HPDE6-E6E7 (cell line): Measurements from ENCODE around the gene SORBS1.

ENCODE experiments used
- DNase-seq: peaks from one replicate; pipeline ENCODE4 v3.0.0; 2011; ENCODE audit warnings: missing footprints; ENCODE audit errors: extremely low spot score

The SORBS1 gene

DNA sequence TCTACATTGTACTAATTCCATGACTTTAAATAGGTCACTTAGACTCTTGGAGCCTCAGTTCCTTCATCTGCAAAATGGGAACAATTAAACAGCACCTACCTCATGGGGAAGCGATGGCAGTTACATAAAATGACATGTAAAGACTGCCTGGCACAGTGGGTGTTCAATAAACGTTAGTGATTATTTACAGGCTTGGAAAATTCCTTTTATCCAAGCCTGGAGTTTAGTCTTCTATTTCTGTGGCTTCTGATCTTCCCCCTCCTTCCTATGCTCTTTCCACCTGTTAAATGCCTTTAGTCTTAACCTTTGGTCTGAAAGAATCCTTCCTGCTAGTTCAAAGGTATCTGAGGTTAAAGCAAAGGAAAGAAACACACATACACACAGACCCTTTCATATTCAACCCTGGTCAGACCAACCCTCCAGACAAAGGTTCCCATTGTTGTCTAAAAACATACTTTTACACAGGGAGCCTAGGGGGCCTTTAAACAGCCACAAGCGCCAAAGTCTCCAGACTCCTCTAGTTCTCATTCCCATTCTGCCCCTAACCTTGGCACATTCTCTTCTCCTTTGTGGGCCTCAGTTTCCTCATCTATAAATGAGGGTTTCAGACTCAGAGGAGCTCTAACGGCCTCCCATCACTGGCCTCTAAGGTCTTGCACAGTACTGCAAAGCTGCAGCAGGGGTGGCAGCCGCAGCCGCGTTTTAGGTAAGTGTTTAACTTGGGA, 21.4 kb downstream of the SORBS1 start:
- DNase-seq = no peak

- DNase-seq = no peak
Measured at GRCh38 chr10:95538412-95538811, 22.8 kb downstream of the SORBS1 start.

GRCh38 chr10:95537542-95537927, 23.6 kb downstream of the SORBS1 start:
- peak; percentile 56 for DNase-seq

GRCh38 chr10:95536894-95537541, 24.2 kb downstream of the SORBS1 start:
- DNase-seq = no peak

- no peak for DNase-seq
Measured at GRCh38 chr10:95536017-95536416, 25.2 kb downstream of the SORBS1 start.

DNA sequence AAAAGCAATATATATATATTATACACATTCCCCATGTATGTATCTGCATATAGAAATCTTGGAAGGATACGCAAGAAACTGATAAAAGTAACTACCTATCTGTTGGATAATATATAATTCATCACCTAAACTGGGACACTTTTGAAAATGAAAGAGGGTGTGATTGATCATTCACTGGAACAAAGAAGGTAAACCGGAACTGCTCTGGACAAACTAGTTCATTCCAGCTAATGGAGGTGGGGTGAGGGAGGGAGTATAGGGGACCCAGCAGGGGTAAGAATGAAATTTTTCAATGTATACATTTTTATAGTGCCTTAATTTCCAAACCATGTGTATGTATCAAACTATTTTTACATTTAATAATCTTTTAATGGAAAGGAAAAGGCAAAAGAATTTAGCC, 25.6 kb downstream of the SORBS1 start:
- no peak for DNase-seq

DNA sequence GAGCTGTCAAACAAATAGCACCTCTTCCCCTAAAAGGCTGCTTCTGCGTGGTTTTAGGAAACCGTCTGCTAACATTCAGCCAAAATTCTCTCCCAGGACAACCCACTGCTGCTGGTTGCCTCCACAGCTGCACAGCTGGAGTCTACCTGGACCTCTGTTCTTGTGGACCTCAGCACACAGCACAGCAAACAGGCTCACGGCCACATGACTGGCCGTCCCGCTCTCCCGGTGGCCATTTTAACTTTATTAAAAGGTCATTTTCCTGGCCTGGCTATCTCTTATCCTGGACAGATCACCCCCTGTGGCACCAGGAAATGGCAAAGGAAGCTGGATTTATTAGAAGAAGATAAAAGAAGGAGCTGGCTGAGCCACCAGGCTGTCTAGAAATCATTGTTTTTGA, 27.6 kb downstream of the SORBS1 start:
- DNase-seq = no peak

DNA sequence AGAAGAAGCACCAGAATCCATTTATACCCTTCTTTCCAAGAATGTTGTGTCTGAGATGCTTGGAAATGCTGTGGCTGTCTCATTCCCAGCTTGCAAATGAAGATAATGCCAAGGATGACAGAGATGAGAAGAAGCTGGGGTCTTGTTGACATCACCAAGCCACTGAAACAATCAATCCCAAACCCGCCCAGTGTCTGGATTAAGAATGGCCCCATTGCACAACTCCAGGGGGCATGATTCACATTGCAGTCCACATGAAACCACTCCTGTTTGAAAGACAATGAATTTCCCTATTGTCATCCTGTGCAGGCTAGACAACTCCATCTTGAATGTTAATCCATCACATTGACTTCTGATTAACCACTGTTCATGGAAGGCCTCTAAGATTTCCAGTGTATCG, 28.6 kb downstream of the SORBS1 start:
- DNase-seq = no peak

DNA sequence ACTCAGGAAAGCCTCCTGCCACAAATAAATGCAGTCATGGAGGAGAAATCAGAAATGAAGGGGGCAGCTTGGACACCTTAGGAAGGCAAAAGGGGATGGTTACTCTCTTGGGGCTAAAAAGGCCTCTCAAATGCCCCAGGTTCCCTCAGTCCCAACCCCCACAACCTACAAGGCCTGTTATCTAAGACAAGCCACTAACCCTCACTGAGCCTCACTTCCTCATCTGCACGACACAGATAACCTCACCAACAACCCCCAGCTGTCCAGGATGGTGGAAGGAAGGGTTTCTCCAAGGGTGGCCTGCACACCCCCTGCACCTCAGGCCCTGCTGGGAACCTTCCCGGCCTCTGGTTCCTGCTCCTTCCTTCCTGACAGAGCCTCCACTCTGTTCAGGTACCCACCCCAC, 29.2 kb downstream of the SORBS1 start:
- DNase-seq = no peak

DNA sequence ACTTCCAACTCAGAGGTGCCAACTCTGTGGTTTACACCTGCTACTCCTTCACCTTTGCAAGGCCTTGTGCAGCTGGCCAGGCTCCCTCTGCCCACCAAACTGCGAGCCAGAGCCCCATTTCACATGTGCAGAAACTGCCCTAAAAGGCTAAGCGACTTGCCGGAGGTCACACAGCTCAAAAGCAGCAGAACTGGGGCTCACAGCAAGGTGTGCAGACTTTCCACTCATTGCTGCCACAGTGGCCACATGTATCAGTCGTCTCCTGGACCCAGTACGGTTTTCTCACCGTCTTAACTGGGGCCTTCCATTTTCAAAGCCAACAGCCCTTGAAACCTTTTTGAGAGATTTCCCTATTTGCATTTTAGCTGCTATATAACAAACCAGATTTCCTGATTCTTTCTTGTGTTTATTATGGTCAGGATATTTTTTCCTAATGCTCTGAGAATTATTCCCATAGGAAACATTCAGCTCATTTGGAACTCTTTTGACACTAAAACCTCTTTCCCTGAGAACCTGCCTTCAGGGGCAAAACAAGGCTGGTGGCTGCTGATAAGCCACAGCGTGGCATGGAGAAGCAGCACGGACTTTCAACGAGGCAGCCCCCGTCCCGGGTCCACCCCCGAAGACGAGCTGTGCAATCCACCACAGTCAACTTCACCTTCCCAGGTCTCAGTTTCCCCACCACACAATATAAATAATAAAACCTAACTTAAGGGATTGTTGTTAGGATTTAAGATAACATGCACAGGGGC, 29.9 kb downstream of the SORBS1 start:
- no peak for DNase-seq

DNA sequence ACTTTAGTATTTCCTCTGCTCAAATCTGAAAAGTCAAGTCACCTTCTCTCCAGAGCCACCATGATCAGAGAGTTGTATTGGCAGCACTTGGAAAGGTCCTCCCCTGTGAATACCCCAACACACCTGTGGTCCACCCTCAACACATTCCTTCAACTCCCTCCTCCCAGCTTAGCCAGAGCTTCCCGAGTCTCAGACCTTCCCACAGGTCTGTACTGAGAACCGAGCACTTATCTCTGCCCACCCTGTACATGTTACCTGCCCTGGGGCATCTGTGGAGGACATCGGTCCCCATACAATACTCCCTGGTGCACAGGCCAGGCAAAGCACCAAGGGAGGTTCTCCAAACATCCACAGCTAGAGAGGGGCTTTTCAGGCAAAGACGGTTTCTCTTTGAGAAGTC, 30.6 kb downstream of the SORBS1 start:
- DNase-seq = no peak

DNA sequence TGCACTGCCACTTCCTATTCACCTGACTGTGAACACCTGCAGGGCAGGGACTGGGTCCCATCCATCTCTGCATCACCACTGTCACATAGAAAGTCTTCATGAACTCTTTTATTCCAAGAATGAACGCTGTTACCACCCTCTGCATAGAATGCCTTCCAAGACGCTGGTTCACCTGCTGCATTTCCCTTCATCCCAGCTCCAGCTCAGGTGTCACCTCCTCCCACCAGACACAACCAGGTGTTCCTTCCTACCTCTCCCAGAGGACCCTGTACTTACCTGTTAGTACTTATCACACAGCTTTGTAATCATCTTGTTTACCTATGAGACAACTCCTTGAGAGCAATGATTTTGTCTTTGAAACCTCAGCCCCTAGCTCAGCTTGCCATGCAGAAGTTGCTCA, 31.1 kb downstream of the SORBS1 start:
- DNase-seq = no peak

- no peak for DNase-seq
Measured at GRCh38 chr10:95526044-95526443, 35.1 kb downstream of the SORBS1 start.

DNA sequence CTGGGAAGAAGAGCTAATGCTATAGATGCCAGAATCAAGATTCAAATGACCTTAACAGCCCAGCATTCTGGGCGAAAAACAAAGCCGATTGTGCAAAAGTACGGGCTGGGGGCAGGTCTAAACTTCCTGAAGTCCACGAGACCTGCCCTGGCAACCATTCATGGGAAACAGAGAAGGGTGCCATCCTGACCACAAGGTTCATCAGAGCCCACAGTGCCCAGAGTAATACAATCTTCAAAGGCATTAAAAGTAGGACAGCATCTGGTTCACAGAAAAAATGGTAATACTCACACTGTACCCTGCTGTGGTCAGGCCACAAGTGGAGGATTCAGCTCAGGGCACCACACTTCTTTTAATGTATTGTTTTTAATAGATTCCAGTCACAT, 36.1 kb downstream of the SORBS1 start:
- no peak for DNase-seq

GRCh38 chr10:95524358-95525032, 36.7 kb downstream of the SORBS1 start:
- DNase-seq = no peak

GRCh38 chr10:95522117-95522516, 39.1 kb downstream of the SORBS1 start:
- DNase-seq = no peak

- no peak for DNase-seq
Measured at GRCh38 chr10:95520617-95521016, 40.6 kb downstream of the SORBS1 start.

DNA sequence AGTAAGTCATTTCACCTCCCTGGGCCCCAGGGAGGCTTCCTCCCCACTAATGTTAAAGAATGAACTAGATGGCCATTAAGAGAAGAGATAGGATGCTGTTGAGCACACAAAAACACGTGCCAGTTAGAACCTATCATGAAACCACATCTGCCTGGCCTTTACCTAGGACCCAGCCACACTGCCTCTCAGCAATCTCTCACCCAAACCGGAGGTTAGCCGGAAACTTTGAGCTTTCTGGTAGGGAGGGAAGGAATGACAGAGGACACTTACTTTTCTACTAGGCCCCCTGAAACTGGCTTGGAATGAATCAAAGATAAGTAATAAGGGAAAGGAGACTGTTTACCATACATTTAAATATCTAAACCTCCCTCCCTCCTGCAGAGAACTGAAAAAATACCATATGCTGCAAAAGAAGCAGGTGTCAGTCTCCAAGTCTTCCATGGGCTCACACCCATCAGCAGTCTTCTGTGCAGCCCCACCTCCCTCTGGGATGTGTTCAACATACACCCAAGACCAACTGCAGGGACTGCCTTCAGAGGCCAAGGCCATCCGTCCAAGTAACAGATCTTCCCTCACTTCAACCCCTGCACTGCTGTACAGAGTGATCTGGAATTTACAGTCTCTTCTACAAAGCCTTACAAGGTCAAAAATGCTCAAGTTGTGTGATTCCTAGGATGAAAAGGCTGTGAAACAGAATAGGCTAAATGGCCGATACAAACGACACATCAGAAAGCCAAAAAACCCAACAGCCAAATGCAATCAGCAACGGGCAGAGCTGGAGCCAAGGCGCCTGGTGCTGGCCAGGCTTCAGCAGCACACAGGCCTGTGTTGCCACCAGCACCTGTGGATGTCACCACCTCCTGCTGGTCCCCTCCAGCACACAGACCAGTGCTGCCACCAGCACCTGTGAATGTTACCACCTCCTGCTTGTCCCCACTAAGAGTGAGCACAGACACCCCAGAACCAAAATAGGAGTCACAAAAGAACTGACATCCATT, 42.4 kb downstream of the SORBS1 start:
- no peak for DNase-seq

DNA sequence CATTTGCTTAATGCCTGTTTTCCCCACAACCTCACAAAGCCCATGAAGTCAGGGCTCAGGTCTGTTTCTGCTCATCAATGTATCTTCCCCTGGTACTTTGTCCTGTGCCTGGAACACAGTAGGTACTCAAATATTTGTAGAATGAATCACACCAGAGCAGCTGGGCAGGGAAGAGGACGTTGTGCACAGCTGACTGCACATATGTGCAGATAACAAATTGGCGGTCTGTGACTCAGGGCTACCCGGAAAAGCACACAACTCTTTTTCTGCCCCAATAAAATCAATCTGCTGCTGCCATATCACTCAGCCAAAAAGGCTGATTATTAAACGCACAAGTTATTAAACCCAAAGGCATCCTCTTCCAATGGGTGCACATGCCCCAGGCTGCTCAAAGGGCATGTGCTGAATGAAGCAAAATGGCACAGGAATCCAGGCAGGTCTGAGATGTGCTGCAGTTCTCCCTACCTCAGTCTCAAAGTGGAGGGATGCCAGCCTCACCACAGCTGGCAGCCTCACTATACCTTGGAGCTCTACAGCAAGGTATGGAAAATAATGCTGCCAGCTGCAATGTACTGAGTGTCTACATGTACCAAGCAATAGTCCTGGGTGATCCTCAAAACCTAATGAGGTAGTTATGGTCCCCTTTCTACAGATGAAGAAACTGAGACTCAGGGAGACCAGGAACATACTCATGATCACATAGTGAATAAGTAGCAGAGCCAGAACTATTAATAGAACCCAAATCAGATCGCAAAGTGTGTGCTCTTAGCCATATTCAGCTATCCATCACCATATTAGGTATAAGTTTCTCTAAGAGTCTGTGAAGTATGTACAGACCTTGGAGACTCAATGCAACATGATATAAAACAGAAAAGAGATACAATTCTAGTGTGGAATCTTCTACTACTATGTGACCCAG, 43.4 kb downstream of the SORBS1 start:
- DNase-seq = no peak

DNA sequence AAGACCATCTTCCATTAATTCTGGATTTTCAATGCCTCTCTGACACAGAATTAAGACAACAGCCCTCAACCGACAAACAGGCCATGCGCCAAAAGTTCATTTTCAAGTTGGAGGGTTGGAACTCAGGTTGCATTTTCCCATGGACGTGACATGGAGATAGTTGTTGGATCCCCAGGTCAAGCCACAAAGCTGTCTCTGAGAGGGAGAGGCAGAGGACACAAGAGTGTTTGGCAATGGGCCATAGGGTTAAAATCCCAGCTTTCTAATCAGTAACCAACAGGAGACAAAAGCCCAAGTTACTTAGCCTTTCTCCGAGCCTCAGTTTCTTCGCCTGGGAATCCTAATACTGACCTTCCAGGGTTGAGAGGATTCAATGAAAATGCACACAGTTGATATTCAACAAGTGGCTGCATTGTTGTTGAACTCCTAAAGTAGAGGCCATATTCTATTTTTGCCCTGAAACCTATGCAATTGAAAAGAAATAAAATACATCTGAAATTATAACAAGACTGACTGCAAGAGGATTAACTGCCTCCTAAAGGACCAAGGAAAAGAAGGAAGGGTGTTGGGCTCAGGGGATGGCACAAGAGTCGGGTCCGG, 44.3 kb downstream of the SORBS1 start:
- DNase-seq = no peak
